ENCODE measurements around the gene GPR180.
"Not testable (repeated sequence)": the region's sequence is repeated elsewhere in the genome, so short reads cannot be mapped to it uniquely, and the experiment has no call there.

GPR180 gene

DNA sequence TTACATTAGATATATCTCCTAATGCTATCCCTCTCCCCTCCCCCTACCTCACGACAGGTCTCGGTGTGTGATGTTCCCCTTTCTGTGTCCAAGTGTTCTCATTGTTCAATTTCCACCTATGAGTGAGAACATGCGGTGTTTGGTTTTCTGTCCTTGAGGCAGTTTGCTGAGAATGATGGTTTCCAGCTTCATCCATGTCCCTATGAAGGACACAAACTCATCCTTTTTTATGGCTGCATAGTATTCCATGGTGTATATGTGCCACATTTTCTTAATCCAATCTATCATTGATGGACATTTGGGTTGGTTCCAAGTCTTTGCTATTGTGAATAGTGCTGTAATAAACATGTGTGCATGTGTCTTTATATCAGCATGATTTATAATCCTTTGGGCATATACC is 36.0 kb downstream of the GPR180 start:
- not testable (repeated sequence) for H3K4me1 ChIP-seq (ENCODE audit: control insufficient read depth in 2 of 2, insufficient read depth in 2 of 2, low read length in 2 of 2); H3K9me3 ChIP-seq (ENCODE audit: control insufficient read depth in 2 of 2, low read length in 2 of 2); H3K4me3 ChIP-seq (ENCODE audit: low read length in 2 of 2); H3K9ac ChIP-seq (ENCODE audit: low read depth in 1 of 2, low read length in 2 of 2); H3K27ac ChIP-seq (ENCODE audit: low read depth in 2 of 2, low read length in 2 of 2); H3K27me3 ChIP-seq (ENCODE audit: control insufficient read depth in 2 of 2, insufficient read depth in 2 of 2, low read length in 2 of 2); H3K36me3 ChIP-seq (ENCODE audit: control insufficient read depth in 2 of 2, insufficient read depth in 2 of 2, low read length in 2 of 2)

DNA sequence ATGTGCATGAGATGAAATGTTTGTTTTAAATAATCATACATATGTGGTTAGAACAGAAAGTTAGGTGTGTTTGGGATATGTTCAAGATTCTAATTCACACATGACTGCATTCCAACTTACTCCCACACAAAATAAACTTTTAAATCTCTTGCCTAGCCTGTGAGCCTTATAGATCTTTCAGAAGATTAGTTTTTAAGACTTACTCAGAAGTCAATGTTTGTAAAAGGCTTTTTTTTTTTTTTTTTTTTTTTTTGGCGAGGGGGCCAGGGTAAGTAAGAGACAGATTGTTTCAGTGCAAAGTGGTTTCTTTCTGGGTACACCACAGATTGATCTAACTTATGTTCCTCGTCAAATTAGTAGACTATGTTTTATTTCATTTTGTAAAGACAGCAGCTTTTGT is 39.1 kb downstream of the GPR180 start:
- Histone ChIP-seq H3K4me1 (ENCODE audit: control insufficient read depth in 2 of 2, insufficient read depth in 2 of 2, low read length in 2 of 2) (no peaks in the 10 kb centered on the region), H3K9ac (ENCODE audit: low read depth in 1 of 2, low read length in 2 of 2) (no peak overlapping the region), H3K4me3 (ENCODE audit: low read length in 2 of 2) (no peak overlapping the region), H3K27me3 (ENCODE audit: control insufficient read depth in 2 of 2, insufficient read depth in 2 of 2, low read length in 2 of 2) (no peaks in the 10 kb centered on the region), H3K27ac (ENCODE audit: low read depth in 2 of 2, low read length in 2 of 2) (no peak overlapping the region), H3K36me3 (ENCODE audit: control insufficient read depth in 2 of 2, insufficient read depth in 2 of 2, low read length in 2 of 2) (no peaks in the 10 kb centered on the region), H3K9me3 (ENCODE audit: control insufficient read depth in 2 of 2, low read length in 2 of 2) (no peaks in the 10 kb centered on the region)

DNA sequence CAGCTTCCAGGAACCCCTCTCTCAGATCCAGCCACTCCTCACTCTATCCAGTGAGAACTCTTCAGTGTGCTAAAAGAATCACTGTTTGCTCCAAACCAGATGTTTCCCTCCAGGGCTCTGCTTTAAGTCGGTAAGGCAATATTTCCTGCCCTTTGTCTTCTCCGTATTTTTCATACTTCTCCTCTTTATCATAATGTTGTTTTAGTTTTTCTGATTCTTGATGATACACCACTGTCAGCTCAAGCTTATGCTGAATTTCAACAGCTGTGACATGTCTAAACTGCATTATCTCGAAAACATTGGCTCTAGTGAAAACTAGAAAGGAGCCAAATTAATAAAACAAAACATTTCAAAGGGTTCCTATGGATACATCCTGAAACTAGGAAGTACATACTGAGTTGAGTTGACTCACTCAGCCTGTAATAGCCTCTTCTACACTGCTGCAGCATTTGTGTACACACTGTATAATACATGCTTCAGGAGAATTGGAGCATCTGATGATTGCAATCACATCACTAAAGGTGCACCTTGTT is 39.8 kb downstream of the GPR180 start:
- Histone ChIP-seq H3K4me3 (ENCODE audit: low read length in 2 of 2) (no peak overlapping the region), H3K9ac (ENCODE audit: low read depth in 1 of 2, low read length in 2 of 2) (no peak overlapping the region), H3K27ac (ENCODE audit: low read depth in 2 of 2, low read length in 2 of 2) (no peak overlapping the region), H3K27me3 (ENCODE audit: control insufficient read depth in 2 of 2, insufficient read depth in 2 of 2, low read length in 2 of 2) (no peaks in the 10 kb centered on the region), H3K36me3 (ENCODE audit: control insufficient read depth in 2 of 2, insufficient read depth in 2 of 2, low read length in 2 of 2) (no peaks in the 10 kb centered on the region), H3K4me1 (ENCODE audit: control insufficient read depth in 2 of 2, insufficient read depth in 2 of 2, low read length in 2 of 2) (no peaks in the 10 kb centered on the region), H3K9me3 (ENCODE audit: control insufficient read depth in 2 of 2, low read length in 2 of 2) (no peaks in the 10 kb centered on the region)

DNA sequence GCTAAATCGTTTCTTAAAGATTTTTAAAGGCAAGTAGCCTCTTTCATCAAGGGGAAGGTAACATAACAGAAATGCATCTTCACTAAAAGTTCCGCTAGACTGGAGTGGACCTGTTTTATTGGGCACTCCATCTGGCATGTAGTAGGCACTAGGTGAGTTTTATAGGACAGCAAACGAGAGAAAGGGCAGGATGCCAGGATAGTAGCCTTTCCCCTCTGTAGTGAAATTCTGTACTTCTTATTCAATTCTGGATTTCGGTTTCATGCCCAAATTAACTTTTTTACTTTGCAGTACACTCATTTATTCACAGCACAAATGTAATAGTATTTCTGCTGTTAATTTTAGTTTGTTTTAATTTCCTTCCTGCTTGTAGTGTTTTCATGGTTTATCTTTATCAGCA is 45.2 kb downstream of the GPR180 start:
- Histone ChIP-seq H3K9ac (ENCODE audit: low read depth in 1 of 2, low read length in 2 of 2) (no peak overlapping the region), H3K9me3 (ENCODE audit: control insufficient read depth in 2 of 2, low read length in 2 of 2) (no peaks in the 10 kb centered on the region), H3K27me3 (ENCODE audit: control insufficient read depth in 2 of 2, insufficient read depth in 2 of 2, low read length in 2 of 2) (no peaks in the 10 kb centered on the region), H3K4me1 (ENCODE audit: control insufficient read depth in 2 of 2, insufficient read depth in 2 of 2, low read length in 2 of 2) (no peaks in the 10 kb centered on the region), H3K4me3 (ENCODE audit: low read length in 2 of 2) (no peak overlapping the region), H3K27ac (ENCODE audit: low read depth in 2 of 2, low read length in 2 of 2) (no peak overlapping the region), H3K36me3 (ENCODE audit: control insufficient read depth in 2 of 2, insufficient read depth in 2 of 2, low read length in 2 of 2) (no peaks in the 10 kb centered on the region)

DNA sequence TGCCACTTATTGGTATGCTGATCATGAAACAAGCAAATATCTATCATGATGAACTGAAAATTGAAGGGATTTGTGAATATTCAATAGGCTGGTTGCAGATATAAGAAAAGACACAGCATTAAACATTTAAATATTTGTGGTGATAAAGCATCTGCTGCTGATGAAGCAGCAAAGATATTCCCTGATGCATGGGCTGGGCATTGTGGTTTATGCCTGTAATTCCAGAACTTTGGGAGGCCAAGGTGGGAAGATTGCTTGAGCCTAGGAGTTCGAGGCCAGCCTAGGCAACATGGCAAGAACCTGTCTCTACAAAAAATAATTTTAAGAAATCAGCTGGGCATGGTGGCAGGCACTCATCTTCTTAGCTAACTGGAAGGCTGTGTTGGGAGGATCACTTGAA is 54.5 kb downstream of the GPR180 start:
- Histone ChIP-seq H3K27me3 (ENCODE audit: control insufficient read depth in 2 of 2, insufficient read depth in 2 of 2, low read length in 2 of 2) (no peaks in the 10 kb centered on the region), H3K36me3 (ENCODE audit: control insufficient read depth in 2 of 2, insufficient read depth in 2 of 2, low read length in 2 of 2) (no peaks in the 10 kb centered on the region), H3K9ac (ENCODE audit: low read depth in 1 of 2, low read length in 2 of 2) (no peak overlapping the region), H3K27ac (ENCODE audit: low read depth in 2 of 2, low read length in 2 of 2) (no peak overlapping the region), H3K9me3 (ENCODE audit: control insufficient read depth in 2 of 2, low read length in 2 of 2) (peaks cover 0 to 3% of the 10 kb centered on the region in 2 donors), H3K4me1 (ENCODE audit: control insufficient read depth in 2 of 2, insufficient read depth in 2 of 2, low read length in 2 of 2) (no peaks in the 10 kb centered on the region), H3K4me3 (ENCODE audit: low read length in 2 of 2) (no peak overlapping the region)

DNA sequence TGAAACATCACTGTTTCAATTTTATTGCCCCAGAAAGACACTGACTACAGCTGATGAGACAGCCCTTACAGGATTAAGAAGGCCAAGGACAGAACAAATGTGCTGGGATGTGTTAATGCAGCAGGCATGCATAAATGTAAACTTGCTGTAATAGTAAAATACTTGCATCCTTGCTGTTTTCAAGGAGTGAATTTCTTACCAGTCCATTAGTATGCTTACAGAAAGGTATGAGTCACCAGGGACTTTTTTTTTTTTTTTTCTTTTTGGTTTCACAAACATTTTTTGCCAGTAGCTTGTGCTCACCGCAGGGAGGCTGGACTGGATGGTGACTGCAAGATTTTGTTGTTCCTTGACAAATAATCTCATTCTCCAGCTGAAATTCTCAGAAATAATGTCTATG is 55.1 kb downstream of the GPR180 start:
- Histone ChIP-seq H3K27me3 (ENCODE audit: control insufficient read depth in 2 of 2, insufficient read depth in 2 of 2, low read length in 2 of 2) (no peaks in the 10 kb centered on the region), H3K27ac (ENCODE audit: low read depth in 2 of 2, low read length in 2 of 2) (no peak overlapping the region), H3K9ac (ENCODE audit: low read depth in 1 of 2, low read length in 2 of 2) (no peak overlapping the region), H3K9me3 (ENCODE audit: control insufficient read depth in 2 of 2, low read length in 2 of 2) (peaks cover 0 to 3% of the 10 kb centered on the region in 2 donors), H3K4me3 (ENCODE audit: low read length in 2 of 2) (no peak overlapping the region), H3K4me1 (ENCODE audit: control insufficient read depth in 2 of 2, insufficient read depth in 2 of 2, low read length in 2 of 2) (no peaks in the 10 kb centered on the region), H3K36me3 (ENCODE audit: control insufficient read depth in 2 of 2, insufficient read depth in 2 of 2, low read length in 2 of 2) (no peaks in the 10 kb centered on the region)

DNA sequence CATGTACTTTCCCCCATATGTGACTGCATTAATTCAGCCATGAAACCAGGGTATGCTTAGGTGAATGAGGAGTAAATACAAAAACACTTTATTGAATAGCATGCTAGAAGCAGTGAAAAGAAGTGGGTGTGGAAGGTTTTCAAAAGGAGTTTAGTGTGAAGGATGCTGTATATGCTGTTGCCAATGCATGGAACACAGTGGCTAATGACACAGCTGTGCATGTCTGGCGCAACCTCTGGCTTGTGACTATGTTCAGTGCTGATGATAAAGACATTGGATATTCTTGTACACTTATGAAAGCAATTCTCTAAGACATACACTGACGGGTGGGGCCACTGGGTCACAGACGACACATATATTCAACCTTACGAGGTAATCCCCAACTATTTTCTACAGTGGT is 55.5 kb downstream of the GPR180 start:
- Histone ChIP-seq H3K9ac (ENCODE audit: low read depth in 1 of 2, low read length in 2 of 2) (no peak overlapping the region), H3K9me3 (ENCODE audit: control insufficient read depth in 2 of 2, low read length in 2 of 2) (peaks cover 0 to 3% of the 10 kb centered on the region in 2 donors), H3K27ac (ENCODE audit: low read depth in 2 of 2, low read length in 2 of 2) (no peak overlapping the region), H3K4me1 (ENCODE audit: control insufficient read depth in 2 of 2, insufficient read depth in 2 of 2, low read length in 2 of 2) (no peaks in the 10 kb centered on the region), H3K4me3 (ENCODE audit: low read length in 2 of 2) (no peak overlapping the region), H3K36me3 (ENCODE audit: control insufficient read depth in 2 of 2, insufficient read depth in 2 of 2, low read length in 2 of 2) (no peaks in the 10 kb centered on the region), H3K27me3 (ENCODE audit: control insufficient read depth in 2 of 2, insufficient read depth in 2 of 2, low read length in 2 of 2) (peaks cover 2 to 3% of the 10 kb centered on the region in 2 donors)

DNA sequence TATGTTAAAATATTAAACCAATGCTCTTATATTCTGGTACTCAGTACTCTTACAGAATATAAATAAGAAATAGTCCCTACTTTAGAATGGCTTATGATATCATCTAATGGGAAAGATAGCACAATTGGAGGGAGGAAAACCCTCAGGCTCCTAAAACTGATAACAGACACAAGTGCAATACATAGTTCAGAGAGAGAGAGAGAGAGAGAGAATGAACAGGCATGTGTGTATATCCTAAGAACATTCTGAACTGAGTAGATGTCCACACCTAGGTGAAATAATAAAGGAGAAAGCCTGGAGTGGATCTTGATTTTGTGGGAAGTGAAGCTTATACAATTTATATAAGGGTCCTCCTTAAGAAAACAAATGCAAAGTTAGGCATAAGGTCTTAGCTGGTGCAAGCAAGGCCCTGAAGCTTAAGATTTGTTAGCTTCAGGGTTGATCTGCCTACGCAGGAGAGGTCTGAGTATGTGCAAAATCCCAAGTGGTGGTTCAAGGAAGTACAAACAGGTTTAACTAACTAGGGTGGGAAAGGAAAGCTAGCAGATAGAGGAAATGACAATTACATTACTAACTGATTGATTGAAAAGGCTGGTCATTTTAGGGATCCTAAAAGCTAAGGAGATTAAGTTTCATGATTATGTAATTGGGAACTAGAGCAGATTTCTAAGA is 57.4 kb downstream of the GPR180 start:
- Histone ChIP-seq H3K4me3 (ENCODE audit: low read length in 2 of 2) (no peak overlapping the region), H3K9me3 (ENCODE audit: control insufficient read depth in 2 of 2, low read length in 2 of 2) (peaks cover 0 to 3% of the 10 kb centered on the region in 2 donors), H3K27me3 (ENCODE audit: control insufficient read depth in 2 of 2, insufficient read depth in 2 of 2, low read length in 2 of 2) (peaks cover 10 to 11% of the 10 kb centered on the region in 2 donors), H3K36me3 (ENCODE audit: control insufficient read depth in 2 of 2, insufficient read depth in 2 of 2, low read length in 2 of 2) (no peaks in the 10 kb centered on the region), H3K4me1 (ENCODE audit: control insufficient read depth in 2 of 2, insufficient read depth in 2 of 2, low read length in 2 of 2) (no peaks in the 10 kb centered on the region), H3K9ac (ENCODE audit: low read depth in 1 of 2, low read length in 2 of 2) (no peak overlapping the region), H3K27ac (ENCODE audit: low read depth in 2 of 2, low read length in 2 of 2) (no peak overlapping the region)

DNA sequence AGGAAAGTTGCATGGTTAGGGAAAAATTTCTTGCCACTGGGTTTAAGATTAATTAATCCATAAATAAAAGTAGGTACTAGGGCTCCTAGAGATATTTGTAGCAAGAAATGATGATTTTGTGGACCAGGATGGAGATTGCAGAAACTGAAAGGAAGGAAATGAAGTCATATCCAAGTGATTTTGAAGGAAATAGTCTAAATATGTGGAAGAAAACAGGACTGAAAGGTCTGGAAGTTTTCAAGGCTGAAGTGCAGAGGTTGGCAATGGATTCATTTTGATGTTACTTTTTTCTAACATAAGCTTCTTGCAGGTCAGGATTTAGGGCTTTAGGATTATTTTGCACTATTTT is 57.9 kb downstream of the GPR180 start:
- Histone ChIP-seq H3K4me1 (ENCODE audit: control insufficient read depth in 2 of 2, insufficient read depth in 2 of 2, low read length in 2 of 2) (no peaks in the 10 kb centered on the region), H3K36me3 (ENCODE audit: control insufficient read depth in 2 of 2, insufficient read depth in 2 of 2, low read length in 2 of 2) (no peaks in the 10 kb centered on the region), H3K4me3 (ENCODE audit: low read length in 2 of 2) (no peak overlapping the region), H3K9ac (ENCODE audit: low read depth in 1 of 2, low read length in 2 of 2) (no peak overlapping the region), H3K27me3 (ENCODE audit: control insufficient read depth in 2 of 2, insufficient read depth in 2 of 2, low read length in 2 of 2) (peaks cover 10 to 11% of the 10 kb centered on the region in 2 donors), H3K27ac (ENCODE audit: low read depth in 2 of 2, low read length in 2 of 2) (no peak overlapping the region), H3K9me3 (ENCODE audit: control insufficient read depth in 2 of 2, low read length in 2 of 2) (peaks cover 0 to 3% of the 10 kb centered on the region in 2 donors)

DNA sequence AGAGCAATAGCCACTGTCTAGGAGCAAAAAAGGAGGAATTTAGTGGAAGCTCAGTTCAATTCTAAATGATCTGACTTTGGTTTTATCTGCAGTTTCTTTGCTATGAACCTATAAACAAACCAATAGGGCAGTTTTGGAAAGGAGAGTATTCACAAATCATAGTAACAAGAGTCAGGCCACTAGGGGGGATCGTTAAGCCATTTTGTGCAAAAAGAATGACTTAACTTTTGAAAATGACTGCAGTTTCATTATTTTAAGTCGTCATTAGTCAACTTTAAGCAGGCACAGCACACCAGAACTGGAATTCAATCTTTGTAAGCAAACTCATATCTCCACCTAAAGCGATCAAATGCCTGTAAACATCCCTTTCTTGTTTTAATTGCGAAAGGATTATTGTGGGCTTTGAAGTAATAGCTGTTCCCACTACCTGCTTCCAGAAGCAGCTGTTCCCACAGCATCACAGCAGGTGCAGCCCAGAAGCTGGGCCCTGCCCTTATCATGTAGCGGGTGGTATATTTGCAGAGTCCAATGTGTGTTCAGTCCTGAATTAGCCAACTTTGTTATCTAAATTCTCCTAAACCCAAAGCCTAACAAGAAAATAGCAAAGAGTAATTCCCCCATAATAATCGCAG is 59.2 kb downstream of the GPR180 start:
- H3K4me1 ChIP-seq (ENCODE audit: control insufficient read depth in 2 of 2, insufficient read depth in 2 of 2, low read length in 2 of 2): no peaks in the 10 kb centered on the region
- no peak overlapping the region for H3K4me3 ChIP-seq (ENCODE audit: low read length in 2 of 2)
- H3K36me3 ChIP-seq (ENCODE audit: control insufficient read depth in 2 of 2, insufficient read depth in 2 of 2, low read length in 2 of 2): no peaks in the 10 kb centered on the region
- H3K9ac ChIP-seq (ENCODE audit: low read depth in 1 of 2, low read length in 2 of 2): no peak overlapping the region
- peaks cover 0 to 2% of the 10 kb centered on the region in 2 donors for H3K9me3 ChIP-seq (ENCODE audit: control insufficient read depth in 2 of 2, low read length in 2 of 2)
- H3K27ac ChIP-seq (ENCODE audit: low read depth in 2 of 2, low read length in 2 of 2): no peak overlapping the region
- peaks cover 10 to 11% of the 10 kb centered on the region in 2 donors for H3K27me3 ChIP-seq (ENCODE audit: control insufficient read depth in 2 of 2, insufficient read depth in 2 of 2, low read length in 2 of 2)

Measured in mucosa of rectum (tissue), 2 donors.